Esophagus squamous epithelium (tissue), 4 donors: ENCODE data around the gene NGFR.

Experiments
- CTCF ChIP-seq, 6 experiments: fragments of 450-650 bp in 4 of 6; fragments of 200-600 bp in 2 of 6; sonication (generic) in 2 of 6; IDR thresholded peaks; one replicate each; pipeline ENCODE4 v1.5.1; 2016 to 2019; ENCODE audit warnings: antibody characterized with exemption in 6 of 6, mild to moderate bottlenecking in 4 of 6, moderate library complexity in 4 of 6
- POLR2A ChIP-seq, 4 donors: fragments of 450-650 bp; IDR thresholded peaks; one replicate each; pipeline ENCODE4 v1.6.1; 2017; ENCODE audit warnings: antibody characterized with exemption in 4 of 4, mild to moderate bottlenecking in 4 of 4, moderate library complexity in 3 of 4

GRCh38 chr17:49468811-49469385 lies 26.2 kb upstream of the NGFR start:
- TF ChIP-seq CTCF (IDR thresholded peaks at IDR 0.05) (no peak), POLR2A (IDR thresholded peaks at IDR 0.05) (no peak)
